Umbilical cord (tissue), 2 donors: ENCODE measurements around the gene KIAA1143. TPM values are rescaled to one million over a fixed set of nuclear protein-coding genes. Genes with fewer than 3 reads are reported as not detected.

Source experiments
- DNase-seq: peaks from one replicate; pipeline ENCODE4 v3.0.0-alpha.2; 2015; ENCODE audit warnings: low spot score
- total RNA-seq: library from RNA; depleted of rRNA; stranded (reverse); fragments of >200 nt; gene quantifications from one replicate; pipeline ENCODE4 v1.2.3, GENCODE V29; 2014; ENCODE audit warnings: low replicate concordance; ENCODE audit not compliant: insufficient read depth

Gene KIAA1143
- 26.7 TPM for total RNA-seq

DNA sequence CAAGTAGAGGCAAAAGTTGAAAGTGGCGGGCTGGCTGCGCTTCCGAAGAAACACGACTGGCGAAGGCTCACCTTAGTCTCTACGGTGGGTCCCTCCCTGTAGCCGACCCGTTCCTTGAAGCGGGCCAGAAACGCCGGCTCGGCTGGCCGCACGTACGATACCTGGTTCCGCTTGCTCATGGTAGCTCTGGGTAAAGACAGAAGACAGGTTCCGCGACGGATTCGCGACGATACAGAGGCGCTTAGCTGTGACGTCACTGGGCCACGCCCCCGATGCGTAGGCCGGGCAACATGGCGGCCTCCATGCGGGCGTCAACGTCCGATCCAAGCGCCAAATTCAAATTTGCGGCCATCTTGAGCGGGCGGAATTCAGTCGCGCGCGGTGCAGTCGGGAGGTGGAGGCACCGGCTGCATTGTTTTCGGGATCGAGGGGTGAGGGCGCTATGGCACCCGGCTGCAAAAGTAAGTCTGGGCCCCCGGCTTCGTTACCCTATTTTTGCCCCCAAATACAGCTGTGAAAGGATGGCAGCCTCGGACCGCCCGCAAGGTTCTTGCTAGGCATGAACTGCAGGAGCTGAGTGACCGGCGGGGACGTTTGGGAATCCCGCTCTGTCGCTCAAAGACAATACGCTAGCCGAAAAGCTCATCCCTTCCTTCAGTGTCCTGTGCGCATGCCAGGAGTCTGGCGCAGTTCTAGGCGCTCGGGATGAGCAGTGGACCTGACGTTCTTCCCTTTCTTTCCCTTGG is at the start of gene KIAA1143, which contains the start of gene KIF15:
KIAA1143 (minus strand) TSS at position 196 of the 746 bp plus-strand sequence; CDS start at position 179, 17 bp downstream.
KIF15 (plus strand) TSS at position 371 of the 746 bp plus-strand sequence; CDS start at position 443, 72 bp downstream.
- peak; percentile 98 for DNase-seq

DNA sequence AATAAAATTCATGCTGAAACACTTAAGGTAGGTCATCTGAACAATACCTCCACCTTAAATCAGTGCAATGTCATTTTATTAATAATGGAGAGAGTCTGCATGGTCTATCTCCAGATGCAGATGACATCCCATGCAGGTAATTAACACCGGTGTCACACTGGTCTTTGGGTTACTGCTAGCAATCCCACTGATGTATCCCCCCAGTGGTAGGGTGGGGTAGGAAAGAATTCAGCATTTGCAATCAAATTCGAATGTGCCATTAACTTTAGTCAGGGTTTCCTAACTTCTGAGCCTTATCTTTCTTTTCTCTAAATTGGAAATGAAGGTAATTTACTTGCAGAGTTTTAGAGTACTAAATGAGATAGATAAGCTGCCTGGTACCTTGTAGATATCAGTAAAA is 44.5 kb upstream of the KIAA1143 start:
- DNase-seq, result no peak

GRCh38 chr3:44803298-44803697 is 41.9 kb upstream of the KIAA1143 start:
- no peak for DNase-seq

DNA sequence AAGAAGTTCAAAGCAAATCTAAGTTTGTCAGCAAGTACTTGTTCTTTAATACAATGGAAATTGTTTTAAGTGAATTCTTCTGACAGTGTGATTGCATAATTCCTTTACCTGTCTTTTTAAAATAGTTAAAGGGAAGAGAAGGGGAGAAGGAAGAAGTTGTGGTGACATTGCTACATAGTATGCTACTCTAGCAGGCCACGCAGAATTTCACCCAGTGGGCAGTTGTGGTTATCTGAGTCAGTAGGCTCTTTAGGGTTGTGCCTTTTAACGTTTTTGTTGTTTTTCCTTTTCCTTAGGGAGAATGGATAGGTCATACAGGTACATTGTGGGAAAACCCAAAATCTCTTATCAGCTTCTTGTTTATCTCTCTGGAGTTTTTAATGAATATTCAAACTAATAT is 40.6 kb upstream of the KIAA1143 start:
- no peak for DNase-seq

DNA sequence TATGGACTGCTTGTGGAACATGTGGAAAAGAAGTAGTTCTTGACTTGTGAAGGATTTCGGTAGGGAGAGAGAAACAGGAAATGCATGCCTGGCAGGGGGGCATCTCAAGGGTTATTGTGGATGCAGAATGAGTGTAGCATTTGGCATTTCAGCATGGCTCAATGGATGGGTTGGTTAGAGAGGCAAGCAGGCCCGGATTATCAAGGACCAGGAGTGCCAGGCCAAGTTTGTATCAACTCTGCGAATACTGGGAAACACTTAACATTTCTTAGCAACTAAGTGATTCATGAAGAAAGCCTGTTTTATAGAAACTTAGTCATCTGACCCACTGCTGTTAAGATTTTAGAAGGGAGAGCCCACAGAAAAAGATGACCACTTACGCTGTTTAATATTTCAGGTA is 33.8 kb upstream of the KIAA1143 start:
- no peak for DNase-seq

GRCh38 chr3:44782891-44783290 is 21.5 kb upstream of the KIAA1143 start:
- DNase-seq, result no peak

DNA sequence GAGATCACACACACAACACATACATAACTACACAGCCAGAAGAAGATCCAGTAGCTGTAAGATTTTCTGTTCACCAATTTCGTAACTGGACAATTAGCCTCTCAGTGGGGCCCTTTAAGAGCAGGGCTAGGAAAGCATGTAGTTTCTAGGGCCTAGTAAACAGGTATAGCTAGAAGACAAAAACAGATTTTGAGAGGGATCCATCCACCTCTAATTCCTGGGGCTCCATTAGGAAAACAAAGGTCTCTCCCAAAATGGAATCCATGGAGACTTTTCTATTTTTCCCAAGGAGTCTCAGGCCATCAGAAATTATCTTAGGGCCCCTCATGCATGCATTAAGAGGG is 10.7 kb upstream of the KIAA1143 start:
- DNase-seq, result no peak

DNA sequence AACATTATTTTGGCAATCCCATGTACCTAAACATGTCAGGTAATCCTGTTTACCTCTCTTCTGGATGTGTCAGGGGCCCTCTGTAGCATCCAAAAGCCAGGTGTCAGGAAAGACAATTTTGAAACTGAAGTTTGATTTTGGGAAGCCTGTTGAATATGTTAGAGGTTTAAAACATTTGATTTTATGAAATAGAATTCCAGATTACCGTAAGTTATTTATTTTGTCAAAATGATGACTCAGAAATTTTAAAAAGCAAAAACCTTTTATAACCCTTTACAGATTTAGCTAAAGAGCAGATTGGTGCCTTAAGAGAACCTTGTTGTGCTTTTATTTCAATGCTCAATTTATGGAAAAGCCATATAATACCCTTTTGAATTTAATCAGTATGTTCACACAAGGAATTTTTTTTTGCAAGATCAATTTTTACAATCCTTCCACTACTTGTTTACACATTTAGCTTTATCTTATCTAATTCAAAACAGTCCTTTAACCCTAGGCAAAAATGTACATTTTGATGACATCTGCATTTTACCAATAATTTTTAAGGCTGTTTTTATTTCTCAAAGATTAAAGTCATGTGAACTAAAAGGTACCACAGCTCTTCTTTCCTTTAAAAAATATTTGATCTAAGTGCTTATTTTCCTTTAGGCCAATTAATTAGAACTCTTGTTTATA is 10.1 kb upstream of the KIAA1143 start:
- no peak for DNase-seq

DNA sequence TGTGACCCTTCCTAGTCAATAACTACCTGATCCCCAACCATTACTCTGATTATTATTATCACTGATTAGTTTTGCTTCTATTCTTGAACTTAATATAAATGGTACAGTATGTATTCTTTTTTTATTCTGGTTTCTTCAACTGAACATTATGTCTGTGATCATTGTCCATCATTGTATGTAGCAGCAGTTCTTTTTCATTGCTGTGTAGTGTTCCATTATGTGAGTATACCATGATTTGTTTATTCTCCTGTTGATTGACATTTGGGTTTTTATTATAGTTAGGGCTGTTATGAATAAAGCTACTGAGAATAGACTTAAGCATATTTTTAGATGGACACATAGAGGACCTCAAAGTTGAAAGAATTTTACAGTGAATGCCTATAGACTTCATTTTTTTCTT is 2.8 kb upstream of the KIAA1143 start:
- DNase-seq, result no peak

GRCh38 chr3:44762690-44763089 is 1.3 kb upstream of the KIAA1143 start:
- no peak for DNase-seq

DNA sequence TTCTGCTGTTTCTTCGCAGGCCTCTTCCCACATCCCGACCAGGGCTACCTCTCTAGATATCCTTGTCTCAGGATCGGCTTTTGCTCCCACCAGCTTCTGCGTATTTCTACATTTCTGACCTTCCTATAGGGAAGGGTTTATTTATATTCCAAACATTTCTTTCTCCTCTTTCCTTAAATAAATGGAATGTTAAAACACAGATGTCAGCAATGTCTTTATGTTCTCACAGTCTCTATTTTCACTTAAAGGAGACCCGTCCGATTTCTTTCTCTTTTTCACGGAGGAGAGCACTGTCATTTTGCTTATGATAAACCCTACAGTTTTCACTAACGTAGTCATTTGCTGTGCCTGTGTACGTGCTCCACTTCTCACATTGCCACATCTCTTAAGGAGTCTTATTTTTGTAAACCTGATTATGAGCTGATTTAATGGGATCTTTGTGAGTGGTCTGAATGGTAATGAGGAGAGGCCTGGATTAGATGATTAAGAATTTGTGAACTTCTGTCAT is 805 bp upstream of the KIAA1143 start:
- DNase-seq, result peak; percentile 3

DNA sequence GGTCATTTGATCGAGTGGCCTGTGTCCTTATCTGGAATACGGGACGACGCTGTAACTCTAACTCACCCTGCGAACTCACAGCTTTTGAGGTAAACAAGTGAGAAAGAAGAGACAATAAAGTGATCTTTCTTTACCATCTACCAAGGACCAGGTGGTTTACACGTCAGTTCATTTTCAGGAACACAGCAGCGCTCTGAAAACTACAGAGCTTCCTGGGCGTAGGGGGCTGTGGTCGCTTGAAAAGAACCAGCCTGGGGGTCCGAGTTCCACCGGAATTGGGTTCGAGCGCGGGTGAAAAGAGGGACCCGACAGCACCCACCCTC is 357 bp downstream of the KIAA1143 start:
- no peak for DNase-seq

- no peak for DNase-seq
Observed at GRCh38 chr3:44734646-44735168, 26.7 kb downstream of the KIAA1143 start.

GRCh38 chr3:44729384-44729910 is 32.0 kb downstream of the KIAA1143 start, which contains the start of gene ZNF501:
Gene ZNF501 (plus strand): TSS chr3:44729635. CDS start chr3:44734422, 4,787 bp downstream.
- DNase-seq, result peak; percentile 93

GRCh38 chr3:44722103-44722401 is 39.4 kb downstream of the KIAA1143 start:
- DNase-seq, result no peak

DNA sequence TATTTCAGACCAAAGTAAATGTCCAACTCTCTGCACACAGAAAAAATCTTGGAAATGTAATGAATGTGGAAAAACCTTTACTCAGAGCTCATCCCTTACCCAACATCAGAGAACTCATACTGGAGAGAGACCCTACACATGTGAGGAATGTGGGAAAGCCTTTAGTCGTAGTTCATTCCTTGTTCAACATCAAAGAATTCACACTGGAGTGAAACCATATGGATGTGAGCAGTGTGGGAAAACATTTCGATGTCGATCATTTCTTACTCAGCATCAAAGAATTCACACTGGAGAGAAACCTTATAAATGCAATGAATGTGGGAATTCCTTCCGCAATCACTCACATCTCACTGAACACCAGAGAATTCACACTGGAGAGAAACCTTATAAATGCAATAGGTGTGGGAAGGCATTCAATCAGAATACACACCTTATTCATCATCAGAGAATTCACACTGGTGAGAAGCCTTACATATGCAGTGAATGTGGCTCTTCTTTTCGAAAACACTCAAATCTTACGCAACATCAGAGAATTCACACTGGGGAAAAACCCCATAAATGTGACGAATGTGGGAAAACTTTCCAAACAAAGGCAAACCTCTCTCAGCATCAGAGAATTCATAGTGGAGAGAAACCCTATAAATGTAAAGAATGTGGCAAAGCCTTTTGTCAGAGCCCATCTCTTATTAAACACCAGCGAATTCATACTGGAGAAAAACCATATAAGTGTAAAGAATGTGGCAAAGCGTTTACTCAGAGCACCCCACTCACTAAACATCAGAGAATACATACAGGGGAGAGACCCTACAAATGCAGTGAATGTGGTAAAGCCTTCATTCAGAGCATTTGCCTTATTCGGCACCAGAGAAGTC is 40.0 kb downstream of the KIAA1143 start:
- no peak for DNase-seq

DNA sequence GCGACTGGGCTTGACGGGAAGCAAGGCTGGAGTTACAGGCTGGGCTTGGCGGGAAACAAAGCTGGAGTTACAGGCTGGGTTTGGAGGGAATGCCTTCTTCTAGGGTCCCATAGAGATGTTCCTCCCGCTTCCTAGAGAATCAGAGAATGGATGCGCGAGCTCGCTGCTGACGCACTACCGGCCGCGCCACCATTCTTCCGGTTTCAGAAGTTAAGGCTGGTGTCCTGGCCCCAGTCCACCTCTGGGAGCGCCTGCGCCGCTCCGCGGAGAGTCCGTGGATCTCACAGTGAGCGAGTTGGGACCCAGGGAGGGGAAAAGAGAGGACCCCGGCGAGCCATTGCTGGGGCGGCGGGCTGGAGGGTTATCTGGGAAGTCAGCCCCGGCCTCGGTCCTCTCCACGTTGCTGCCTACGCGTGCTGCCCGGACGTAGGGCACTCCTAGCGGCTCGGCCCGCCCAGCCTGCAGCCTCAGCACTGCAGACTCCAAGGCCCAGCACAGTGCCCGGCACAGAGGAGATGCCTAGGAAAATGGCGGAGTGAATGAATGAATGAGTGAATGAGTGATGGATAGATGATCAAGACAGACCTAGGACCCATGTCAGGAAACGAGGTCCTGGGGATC is 48.9 kb downstream of the KIAA1143 start, which contains the start of gene ZNF502:
ZNF502 (plus strand) TSS at position 206 of the 621 bp plus-strand sequence. CDS start 7,602 bp downstream, outside the sequence.
- peak; percentile 95 for DNase-seq
